ENCODE data around the gene SKI.

SKI gene

DNA sequence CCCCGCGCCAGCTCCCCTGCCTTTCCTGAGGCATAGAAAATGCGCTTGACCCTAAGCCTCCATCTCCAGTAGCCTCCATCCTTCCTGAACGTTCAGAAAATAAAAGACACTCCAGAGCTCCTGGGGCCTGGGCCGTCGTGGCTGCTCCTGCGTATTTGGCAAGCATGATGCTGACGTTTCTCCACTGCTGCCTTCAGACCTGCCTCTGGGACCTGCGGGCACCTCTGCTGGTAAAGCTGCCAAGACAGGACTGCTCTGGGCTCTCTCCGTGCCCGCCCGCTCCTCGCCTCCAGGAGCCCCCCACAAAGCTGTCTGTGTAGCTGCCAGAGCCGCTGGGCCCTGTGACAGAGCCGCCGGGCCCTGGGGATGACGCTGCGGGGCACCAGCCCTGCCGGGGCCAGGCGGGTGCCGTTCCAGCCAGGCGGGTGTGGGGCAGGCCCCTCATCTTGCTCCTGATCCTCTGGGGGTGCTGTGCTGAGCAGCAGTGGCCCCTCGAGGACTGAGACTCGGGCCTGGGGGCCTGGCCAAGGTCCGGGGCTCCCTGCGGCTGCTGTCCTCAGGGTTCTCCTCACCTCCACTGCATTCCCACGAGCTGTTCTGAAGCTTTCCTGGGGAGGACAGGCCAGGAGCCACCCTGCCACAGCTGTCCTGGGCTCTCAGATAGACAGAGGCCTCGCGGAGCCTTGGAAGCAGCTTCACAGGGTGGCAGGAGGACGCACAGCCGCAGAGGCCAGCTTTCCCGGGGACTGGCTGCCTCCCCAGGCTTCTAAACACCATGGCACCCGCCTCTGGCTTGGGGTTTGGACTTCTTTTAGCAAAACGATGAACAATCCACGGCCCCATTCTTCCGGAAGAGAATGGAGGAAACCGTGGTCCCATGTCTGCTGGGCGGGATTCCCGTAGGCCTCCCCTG is 115.2 kb downstream of the SKI start:
- TF ChIP-seq POLR2A (IDR thresholded peaks at IDR 0.05; ENCODE audit: low read depth, low read length): no peak
- no peak for TF ChIP-seq TAF1 (IDR thresholded peaks at IDR 0.05; ENCODE audit: borderline replicate concordance, low read depth, low read length)
- no peak for TF ChIP-seq POLR2AphosphoS5 (IDR thresholded peaks at IDR 0.05; ENCODE audit: low read depth, low read length)
- no peak for FAIRE-seq
- no peak for DNase-seq (ENCODE audit: insufficient read length)

- DNase-seq (ENCODE audit: insufficient read length) (no peak), FAIRE-seq (no peak)
- no peak for TF ChIP-seq POLR2A (IDR thresholded peaks at IDR 0.05; ENCODE audit: low read depth, low read length)
- TF ChIP-seq POLR2AphosphoS5 (IDR thresholded peaks at IDR 0.05; ENCODE audit: low read depth, low read length): no peak
- TF ChIP-seq TAF1 (IDR thresholded peaks at IDR 0.05; ENCODE audit: borderline replicate concordance, low read depth, low read length): no peak
These were observed 116.1 kb downstream of the SKI start for GRCh38 chr1:2344121-2344681.

DNA sequence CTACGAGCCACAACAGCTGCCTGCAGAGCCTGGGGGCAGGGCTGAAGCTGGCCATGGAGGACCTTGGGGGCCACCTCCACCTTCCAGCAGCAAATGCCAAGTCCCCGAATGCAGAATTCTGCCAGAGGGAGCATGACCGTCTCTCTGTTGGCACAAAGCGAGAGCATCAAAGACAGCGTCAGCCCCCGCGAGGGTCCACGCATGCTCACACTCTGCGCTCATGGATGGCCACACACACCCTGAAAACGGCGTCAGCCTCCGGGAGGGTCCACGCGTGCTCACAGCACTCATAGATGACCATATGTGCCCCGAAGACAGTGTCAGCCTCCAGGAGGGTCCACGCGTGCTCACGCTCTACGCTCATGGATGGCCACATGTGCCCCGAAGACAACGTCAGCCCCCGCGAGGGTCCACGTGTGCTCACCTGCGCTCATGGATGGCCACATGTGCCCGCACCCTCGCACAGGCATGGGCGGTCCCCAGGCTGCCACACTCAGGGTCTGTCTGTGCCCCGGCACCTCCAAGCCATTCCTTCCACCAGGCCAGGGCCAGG is 116.7 kb downstream of the SKI start:
- DNase-seq (ENCODE audit: insufficient read length) (no peak), FAIRE-seq (no peak)
- TF ChIP-seq TAF1 (IDR thresholded peaks at IDR 0.05; ENCODE audit: borderline replicate concordance, low read depth, low read length) (no peak), POLR2A (IDR thresholded peaks at IDR 0.05; ENCODE audit: low read depth, low read length) (no peak), POLR2AphosphoS5 (IDR thresholded peaks at IDR 0.05; ENCODE audit: low read depth, low read length) (no peak)

DNA sequence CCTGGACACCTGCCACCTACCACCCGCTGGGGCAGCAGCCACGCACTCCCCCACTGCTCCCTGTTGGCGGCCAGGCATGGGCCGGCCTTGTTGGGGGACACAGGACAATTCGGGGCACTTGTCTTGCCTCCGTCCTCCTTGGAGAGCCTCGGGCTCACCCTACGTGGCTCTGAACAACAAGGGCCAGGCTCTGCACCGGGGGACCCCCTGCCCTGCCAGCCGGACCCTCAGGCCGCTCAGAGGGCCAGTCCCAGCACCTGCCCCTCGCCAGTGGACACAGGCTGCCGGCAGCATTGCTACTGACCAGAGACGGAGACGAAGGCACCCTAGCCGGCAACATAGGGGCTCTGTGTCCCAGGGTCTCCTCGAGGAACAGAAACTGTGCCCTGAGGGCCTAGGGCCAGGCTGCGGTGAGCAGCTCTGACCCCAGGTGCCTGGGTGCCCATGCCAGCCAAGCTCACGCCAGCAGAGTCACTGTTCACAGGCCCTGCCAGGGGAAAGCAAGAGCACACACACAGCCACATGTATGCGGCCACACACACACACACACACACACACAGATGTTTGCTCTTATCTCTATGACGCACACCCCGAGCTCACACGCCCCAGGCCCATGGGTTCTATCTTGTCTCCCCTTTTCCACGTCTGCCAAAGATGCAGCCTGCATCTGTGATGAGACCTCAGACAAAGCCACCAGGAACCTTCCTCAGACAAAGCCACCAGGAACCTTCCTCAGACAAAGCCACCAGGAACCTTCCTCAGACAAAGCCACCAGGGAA is 117.4 kb downstream of the SKI start:
- no peak for DNase-seq (ENCODE audit: insufficient read length)
- TF ChIP-seq POLR2A (IDR thresholded peaks at IDR 0.05; ENCODE audit: low read depth, low read length): no peak
- no peak for TF ChIP-seq TAF1 (IDR thresholded peaks at IDR 0.05; ENCODE audit: borderline replicate concordance, low read depth, low read length)
- no peak for TF ChIP-seq POLR2AphosphoS5 (IDR thresholded peaks at IDR 0.05; ENCODE audit: low read depth, low read length)
- FAIRE-seq: no peak

GRCh38 chr1:2346691-2347408 is 118.7 kb downstream of the SKI start:
- TF ChIP-seq POLR2AphosphoS5 (IDR thresholded peaks at IDR 0.05; ENCODE audit: low read depth, low read length): no peak
- no peak for DNase-seq (ENCODE audit: insufficient read length)
- no peak for FAIRE-seq

DNA sequence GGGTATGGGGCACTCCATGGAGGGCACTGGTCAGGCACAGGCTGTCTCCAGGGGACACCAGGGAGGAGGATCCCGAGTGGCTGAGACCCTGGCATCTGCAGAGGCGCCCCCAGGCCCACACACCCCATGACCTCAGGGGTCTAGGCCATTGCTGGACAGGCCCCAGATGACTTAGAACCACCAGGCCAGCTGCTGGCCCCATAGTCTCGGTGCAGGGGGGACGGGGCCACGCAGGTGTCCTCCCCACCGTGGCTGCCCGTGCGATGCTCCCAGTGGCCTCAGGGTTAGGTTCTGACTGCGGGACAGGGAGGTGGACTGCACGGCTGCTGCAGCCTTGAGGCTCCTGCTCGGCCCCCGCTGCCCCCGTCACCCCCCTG is 119.3 kb downstream of the SKI start:
- DNase-seq (ENCODE audit: insufficient read length): no peak
- no peak for FAIRE-seq
- TF ChIP-seq TAF1 (IDR thresholded peaks at IDR 0.05; ENCODE audit: borderline replicate concordance, low read depth, low read length): no peak
- no peak for TF ChIP-seq POLR2AphosphoS5 (IDR thresholded peaks at IDR 0.05; ENCODE audit: low read depth, low read length)
- TF ChIP-seq POLR2A (IDR thresholded peaks at IDR 0.05; ENCODE audit: low read depth, low read length): no peak

DNA sequence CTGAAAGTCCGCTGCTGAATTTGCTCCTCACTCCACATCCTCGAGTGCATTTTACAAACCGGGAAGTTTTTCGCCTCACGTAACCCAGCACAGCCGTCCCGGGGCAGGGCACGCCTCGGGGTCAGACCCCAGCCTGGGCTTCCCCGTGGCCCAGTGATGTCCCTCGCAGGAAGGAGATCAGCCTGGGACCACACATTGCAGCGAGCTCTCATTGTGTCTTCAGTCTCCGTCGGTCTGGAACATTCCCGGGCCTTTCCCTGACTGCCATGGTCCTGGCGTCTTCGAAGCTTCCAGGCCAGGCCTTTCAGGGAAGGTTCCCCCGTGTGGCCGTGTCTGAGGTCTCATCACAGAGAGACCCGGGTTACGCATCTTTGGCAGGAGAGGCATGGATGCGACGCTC is 119.8 kb downstream of the SKI start:
- DNase-seq (ENCODE audit: insufficient read length) (no peak), FAIRE-seq (no peak)
- TF ChIP-seq POLR2A (IDR thresholded peaks at IDR 0.05; ENCODE audit: low read depth, low read length) (no peak), POLR2AphosphoS5 (IDR thresholded peaks at IDR 0.05; ENCODE audit: low read depth, low read length) (no peak), TAF1 (IDR thresholded peaks at IDR 0.05; ENCODE audit: borderline replicate concordance, low read depth, low read length) (no peak)

- no peak for DNase-seq (ENCODE audit: insufficient read length)
- TF ChIP-seq POLR2A (IDR thresholded peaks at IDR 0.05; ENCODE audit: low read depth, low read length) (no peak), TAF1 (IDR thresholded peaks at IDR 0.05; ENCODE audit: borderline replicate concordance, low read depth, low read length) (no peak), POLR2AphosphoS5 (IDR thresholded peaks at IDR 0.05; ENCODE audit: low read depth, low read length) (no peak)
- no peak for FAIRE-seq
These were observed 120.5 kb downstream of the SKI start for GRCh38 chr1:2348346-2349325.

- DNase-seq (ENCODE audit: insufficient read length) (no peak), FAIRE-seq (no peak)
- no peak for TF ChIP-seq POLR2AphosphoS5 (IDR thresholded peaks at IDR 0.05; ENCODE audit: low read depth, low read length)
- TF ChIP-seq TAF1 (IDR thresholded peaks at IDR 0.05; ENCODE audit: borderline replicate concordance, low read depth, low read length): no peak
- TF ChIP-seq POLR2A (IDR thresholded peaks at IDR 0.05; ENCODE audit: low read depth, low read length): no peak
These were observed 121.7 kb downstream of the SKI start for GRCh38 chr1:2349806-2350205.

DNA sequence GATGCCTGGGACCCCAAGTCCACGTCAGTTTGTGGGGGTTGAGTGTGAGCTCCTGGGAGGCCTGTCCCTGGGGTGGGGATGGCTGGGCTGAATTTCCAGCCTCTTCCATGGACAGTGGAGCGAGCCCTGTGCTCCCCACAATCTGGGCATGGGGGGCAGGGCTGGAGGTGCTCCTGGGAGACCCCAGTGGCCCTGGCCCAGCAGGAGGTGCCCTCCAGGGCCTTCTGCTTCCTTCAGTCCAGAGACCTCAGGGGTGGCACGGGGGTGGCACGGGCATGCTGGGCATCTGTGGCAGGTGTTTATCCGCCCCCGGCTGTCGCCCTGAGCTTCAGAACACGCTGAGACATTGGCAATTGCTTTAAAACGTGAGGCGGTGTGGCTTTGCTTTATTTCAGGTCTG is 122.4 kb downstream of the SKI start:
- DNase-seq (ENCODE audit: insufficient read length) (no peak), FAIRE-seq (no peak)
- TF ChIP-seq TAF1 (IDR thresholded peaks at IDR 0.05; ENCODE audit: borderline replicate concordance, low read depth, low read length) (no peak), POLR2AphosphoS5 (IDR thresholded peaks at IDR 0.05; ENCODE audit: low read depth, low read length) (no peak), POLR2A (IDR thresholded peaks at IDR 0.05; ENCODE audit: low read depth, low read length) (no peak)

All from GM12892 (cell line).